WTC11 (cell line): Measurements from ENCODE around the gene RAMP3.

Experiments
- CTCF ChIP-seq: fragments of 200-600 bp; IDR thresholded peaks from 2 replicates; pipeline ENCODE4 v1.8.0; 2022; ENCODE audit warnings: antibody characterized with exemption
- ELF4 ChIP-seq: sonication (generic); formaldehyde crosslinking; IDR thresholded peaks from 2 replicates; pipeline ENCODE4 v1.8.1; 2022; ENCODE audit warnings: low read depth, mild to moderate bottlenecking, moderate library complexity, missing genetic modification reagents

- TF ChIP-seq CTCF (no peak), ELF4 (CRISPR knock-in tag) (no peak)
Measured at GRCh38 chr7:45129906-45130305, 27.7 kb upstream of the RAMP3 start.
